ENCODE results near the gene NIPBL. TPM values are rescaled to one million over a fixed set of nuclear protein-coding genes. Genes with fewer than 3 reads are reported as not detected.

NIPBL gene
- total and polyA plus RNA-seq, 2 of the 8 experiments (the other 6 are each of a cell fraction or from before 2014, with no cell fraction given) = 21.1 to 53.5 TPM

DNA sequence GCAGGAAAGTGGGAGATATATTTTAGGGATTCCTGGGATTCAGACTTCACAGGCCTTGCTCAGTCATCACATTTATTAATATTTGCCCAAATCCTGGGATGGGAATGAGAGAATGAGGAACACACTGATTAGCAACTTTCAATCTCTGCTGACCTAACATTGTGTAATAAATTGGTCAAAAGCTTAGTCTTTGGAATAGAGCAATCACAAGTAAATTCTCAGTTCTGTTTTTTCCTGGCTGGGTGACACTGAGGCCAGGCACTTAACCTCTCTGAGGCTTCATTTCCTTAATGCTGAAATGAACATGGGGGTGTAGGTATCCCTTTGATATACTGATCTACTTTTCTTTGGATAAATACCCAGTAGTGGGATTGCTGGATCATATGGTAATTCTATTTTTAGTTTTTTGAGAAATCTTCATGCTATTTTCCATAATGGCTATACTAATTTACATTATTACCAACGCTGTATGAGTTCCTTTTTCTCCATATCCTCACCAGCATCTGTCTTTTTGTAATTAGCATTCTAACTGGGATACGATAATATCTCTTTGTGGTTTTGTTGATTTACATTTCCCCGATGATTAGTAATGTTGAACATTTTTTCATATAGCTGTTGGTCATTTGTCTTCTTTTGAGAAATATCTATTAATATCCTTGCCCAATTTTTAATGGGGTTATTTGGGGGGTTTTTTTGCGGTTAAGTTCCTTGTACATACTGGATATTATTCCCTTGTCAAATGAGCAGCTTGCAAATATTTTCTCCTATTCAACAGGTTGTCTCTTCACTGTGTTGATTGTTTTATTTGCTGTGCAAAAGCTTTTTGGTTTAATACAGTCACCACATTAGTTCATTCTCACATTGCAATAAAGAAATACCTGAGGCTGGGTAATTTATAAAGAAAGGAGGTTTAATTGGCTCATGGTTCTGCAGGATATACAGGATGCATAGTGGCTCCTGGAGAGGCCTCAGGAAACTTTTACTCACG, 36.8 kb upstream of the NIPBL start (continued):
- TF ChIP-seq, protein P1, sequence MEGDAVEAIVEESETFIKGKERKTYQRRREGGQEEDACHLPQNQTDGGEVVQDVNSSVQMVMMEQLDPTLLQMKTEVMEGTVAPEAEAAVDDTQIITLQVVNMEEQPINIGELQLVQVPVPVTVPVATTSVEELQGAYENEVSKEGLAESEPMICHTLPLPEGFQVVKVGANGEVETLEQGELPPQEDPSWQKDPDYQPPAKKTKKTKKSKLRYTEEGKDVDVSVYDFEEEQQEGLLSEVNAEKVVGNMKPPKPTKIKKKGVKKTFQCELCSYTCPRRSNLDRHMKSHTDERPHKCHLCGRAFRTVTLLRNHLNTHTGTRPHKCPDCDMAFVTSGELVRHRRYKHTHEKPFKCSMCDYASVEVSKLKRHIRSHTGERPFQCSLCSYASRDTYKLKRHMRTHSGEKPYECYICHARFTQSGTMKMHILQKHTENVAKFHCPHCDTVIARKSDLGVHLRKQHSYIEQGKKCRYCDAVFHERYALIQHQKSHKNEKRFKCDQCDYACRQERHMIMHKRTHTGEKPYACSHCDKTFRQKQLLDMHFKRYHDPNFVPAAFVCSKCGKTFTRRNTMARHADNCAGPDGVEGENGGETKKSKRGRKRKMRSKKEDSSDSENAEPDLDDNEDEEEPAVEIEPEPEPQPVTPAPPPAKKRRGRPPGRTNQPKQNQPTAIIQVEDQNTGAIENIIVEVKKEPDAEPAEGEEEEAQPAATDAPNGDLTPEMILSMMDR (IDR thresholded peaks at IDR 0.05; ENCODE audit: control extremely low read depth in 1 of 3, insufficient read depth in 1 of 3, low read depth in 1 of 3, low read length in 3 of 3) = no peak

Data from H1 (cell line).